HTERT RPE-1 (cell line): ENCODE data around the gene MYLK2.

Experiments used
- in situ Hi-C: fragments of 300-500 bp; cut with MboI; formaldehyde crosslinking; loops from 4 replicates; pipeline ENCODE4 v1.14.3; 2020; ENCODE audit warnings: low sequenced_read_pairs

MYLK2 gene

GRCh38 chr20:31833931-31834521 lies 14.9 kb downstream of the MYLK2 start:
- in situ Hi-C loops: no loop called here

DNA sequence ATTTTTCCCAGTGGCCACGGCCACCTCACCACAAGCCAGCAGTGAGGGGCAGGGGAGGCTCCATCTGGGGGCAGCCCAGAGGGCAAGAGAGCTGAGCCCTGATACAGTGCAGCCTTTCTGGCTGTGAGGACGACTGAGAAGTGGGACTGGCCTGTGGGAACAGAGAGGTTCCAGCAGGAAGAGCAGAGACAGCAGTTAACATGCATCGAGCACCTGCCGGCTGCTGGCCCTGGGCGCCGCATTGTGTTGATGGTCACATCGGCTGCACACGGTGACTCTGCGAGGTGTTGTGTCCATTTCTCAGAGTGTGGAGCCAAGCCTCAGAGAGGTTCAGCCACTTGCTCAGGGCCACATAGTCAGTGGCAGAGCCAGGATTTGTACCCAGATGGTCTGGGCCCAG lies 16.4 kb downstream of the MYLK2 start:
- in situ Hi-C loops: no loop called here

GRCh38 chr20:31835977-31836852 lies 17.1 kb downstream of the MYLK2 start:
- in situ Hi-C loops: no loop called here

DNA sequence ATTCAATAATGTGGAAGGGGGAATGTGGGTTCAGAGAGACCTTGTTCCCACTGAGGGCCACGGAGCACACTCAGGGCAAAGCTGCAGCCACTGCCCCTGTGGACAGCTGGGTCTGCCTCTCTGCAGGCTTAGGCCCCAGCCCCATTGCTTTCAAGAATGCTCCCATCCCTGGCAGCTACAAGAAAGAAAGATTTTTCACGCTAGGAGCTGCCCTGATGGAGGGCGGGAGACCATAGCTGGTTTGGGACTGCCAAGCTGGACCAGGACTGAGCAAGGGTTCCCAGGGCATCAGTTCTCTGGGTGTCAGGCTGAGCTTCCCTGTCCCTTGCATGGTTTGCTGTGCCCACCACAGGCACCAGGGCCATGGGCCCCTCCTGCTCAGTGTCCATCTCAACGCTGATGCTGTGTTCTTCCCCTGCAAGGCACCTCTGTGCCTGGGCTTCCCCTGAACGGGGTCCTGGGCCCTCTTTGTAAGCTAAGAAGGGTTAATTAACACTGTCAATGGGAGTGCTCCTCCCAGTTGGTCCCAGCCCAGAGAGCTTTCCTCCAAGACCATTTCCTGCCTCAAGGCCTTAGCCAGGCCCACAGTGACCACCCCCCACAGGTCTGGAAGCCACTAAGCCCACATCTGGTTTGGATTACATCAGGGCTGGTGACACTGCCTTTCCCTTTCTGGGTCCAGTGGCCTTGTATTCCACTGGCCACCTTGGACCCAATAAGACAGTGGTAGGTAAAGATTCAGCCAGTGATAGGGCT lies 17.9 kb downstream of the MYLK2 start:
- in situ Hi-C loops: no loop called here

DNA sequence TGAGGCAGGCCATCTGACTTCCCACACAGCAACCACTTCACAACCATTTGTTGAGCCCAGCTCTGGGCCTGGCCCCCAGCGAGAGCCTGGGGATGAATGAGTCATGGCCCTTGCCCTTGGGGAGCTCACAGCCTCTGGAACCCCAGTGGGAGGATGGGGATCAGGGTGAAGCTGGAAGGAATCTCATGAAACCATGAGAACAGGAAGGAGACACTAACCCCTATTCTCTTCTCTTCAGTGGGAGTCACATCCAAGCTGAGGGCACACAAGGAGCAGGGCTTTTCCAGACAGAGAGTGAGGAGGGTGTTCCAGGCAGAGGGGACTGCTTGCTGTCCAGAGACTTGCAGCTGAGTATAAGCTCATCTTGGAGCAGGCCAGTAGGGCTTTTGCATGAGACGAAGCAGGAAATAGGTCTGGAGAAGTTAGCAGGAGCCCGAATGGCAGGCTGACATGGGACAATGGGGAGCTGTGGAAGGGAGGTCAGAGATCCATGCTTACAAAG lies 18.8 kb downstream of the MYLK2 start:
- in situ Hi-C loops: no loop called here

GRCh38 chr20:31838646-31839292 lies 19.6 kb downstream of the MYLK2 start:
- in situ Hi-C loops: no loop called here

DNA sequence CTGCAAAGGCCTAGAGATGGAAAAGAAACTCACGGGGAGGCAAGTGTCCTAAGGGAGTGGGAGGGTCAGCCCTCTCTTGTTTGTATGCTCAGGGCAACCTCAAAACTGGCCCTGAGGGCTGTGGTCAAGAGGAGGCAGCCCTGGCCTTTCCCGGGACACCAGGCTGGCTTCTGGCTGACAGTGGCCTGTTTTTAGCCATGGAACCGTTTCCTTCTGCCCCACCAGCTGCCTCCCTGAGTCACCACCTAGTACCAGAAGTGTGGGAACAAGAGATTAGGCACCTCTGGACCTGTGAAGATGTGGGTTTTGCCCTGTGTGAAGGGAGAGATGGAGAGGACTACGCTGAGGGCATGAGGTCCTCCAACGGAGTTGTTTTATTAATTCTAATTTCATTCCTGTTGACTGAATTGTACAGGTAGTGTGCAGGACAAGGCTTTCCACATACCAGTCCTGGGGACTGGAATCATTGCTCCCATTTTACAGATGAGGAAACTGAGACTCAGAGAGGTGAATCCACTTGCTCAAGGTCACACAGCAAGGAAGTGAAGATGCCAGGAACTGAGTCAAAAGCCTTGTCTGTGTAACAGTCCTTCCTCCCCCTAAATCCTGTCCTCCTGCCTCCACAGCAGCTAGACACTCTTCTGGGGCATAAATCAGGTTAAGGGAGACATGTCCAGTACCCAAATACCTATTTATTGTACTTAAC lies 20.8 kb downstream of the MYLK2 start:
- in situ Hi-C loops: no loop called here

DNA sequence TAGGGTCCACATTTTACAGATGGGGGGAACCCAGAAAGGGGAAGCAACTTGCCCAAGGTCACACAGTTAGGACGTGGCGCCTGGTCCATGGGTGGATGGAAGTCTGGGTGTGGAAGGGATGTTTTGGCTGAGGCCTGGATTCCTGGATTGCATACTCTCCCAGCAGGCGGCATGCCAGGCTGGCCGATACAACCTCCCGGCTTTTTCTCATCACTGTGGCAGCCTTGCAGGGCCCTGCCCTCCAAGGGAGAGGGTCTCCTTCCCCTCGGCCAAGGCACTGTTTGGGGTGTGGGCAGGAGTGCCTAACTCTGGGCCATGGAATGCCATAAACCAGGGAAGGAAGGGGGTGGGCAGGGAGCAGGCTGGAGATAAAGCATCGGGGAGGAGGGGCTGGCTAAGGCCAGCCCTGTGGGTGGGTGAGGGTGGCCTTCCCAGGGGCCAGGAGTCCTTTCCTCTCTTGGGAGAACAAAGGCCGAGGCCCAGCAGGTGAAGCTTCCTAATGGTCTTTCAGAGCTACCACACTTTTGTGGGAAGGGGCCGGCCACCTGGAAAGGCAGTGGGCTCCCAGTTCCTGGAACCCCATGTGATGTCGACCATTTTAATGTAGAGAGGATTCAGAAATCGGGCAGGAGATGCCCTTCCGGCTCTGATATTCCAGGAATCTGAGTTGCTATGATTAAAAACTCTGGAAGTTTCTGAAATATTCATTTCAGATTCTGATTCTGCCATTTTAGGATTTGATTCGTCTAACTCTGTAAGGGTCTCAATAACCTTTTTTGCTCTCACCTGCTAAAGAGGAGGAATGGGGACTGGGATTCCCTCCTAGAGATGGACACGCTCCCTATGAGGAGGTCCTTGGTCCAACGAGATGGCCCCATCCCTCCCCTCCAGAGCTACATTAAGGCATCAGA lies 22.0 kb downstream of the MYLK2 start:
- in situ Hi-C loops: no loop called here

GRCh38 chr20:31841928-31842327 lies 22.8 kb downstream of the MYLK2 start:
- in situ Hi-C loops: no loop called here

DNA sequence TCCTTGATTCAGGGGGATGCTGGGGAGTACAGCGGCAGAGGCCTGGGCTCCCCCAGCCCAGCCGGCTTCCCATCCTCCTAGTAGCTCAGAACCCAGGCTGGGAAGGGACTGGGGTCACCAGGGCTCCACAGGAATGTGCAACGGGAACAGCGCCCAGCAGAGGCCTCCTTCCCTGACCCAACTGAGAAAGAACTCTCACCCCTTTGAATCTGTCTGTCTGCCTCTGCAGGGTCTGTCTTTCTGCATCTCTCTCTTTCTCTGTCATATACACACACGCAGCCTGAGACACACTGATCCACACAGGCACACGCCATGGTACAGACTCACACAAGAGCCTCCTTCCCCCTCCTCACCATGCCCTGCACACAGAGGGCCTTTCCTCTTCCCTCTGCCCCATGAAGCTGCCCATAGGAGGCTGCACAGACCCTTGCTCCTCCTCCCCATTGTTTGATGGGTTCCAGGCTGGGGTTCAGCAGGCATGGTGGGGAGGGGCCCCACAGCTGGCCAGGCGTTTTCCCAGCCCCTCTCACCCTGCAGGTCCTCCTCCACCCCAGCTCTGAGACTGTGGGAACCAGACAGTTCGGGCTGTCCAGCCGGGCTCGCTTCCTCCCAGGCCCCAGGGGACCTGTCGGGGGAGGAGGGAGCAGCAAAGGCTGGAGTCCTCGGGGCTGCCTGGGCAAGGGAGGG lies 23.5 kb downstream of the MYLK2 start:
- in situ Hi-C loops: no loop called here

DNA sequence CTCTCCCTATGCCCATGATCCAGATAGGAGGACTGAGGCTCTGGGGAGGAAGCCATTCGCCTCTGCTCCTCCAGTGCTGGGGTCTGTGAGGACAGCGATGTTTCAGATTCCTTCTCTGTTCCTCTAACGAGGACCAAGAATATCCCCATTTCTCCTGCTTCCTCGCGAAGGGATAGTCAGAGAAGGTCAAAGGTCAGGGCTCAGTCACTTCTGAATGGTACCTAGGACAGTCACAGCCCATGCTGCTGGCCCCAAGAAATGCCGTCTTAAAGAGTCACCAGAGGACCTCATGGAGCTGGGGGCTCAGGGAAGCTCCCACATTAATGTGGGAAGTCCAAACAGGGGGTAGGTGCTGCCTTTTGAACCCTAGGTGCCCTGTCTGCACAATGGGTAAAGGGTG lies 24.1 kb downstream of the MYLK2 start:
- in situ Hi-C loops: no loop called here

- in situ Hi-C loops: no loop called here
These were observed 24.7 kb downstream of the MYLK2 start for GRCh38 chr20:31843881-31844280.

DNA sequence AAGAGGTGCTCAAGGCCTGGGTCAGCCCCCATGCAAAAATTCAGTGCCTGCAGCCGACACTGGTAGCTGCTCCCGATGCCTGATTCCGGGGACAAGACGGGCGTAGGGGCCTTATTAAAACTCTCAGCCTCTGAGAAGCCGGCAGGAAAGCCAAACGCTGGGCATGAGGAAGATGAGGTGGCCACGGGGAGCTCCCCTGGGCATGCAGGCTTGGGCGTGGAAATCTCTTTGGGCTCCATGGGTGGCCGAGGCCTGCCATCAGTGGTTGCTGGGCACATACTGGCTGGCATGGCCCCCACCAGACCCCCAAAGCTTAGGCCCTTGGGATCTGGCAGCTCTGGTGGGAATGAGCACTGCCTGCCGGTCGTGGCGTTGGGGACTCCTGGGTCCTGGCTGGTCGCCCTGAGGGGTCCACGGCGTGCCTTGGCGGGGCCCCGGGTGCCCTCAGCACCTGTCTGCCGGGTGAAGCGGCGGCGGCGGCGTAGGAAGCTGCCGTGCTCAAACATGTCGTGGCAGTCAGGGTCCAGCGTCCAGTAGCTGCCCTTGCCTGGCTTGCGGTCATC lies 25.7 kb downstream of the MYLK2 start:
- in situ Hi-C loops: no loop called here

GRCh38 chr20:31845300-31845863 lies 26.2 kb downstream of the MYLK2 start, which contains the start of gene FOXS1:
TSS of gene FOXS1 (minus strand) at chr20:31845604. CDS start at chr20:31845542, 62 bp downstream.
- in situ Hi-C loops: no loop called here

DNA sequence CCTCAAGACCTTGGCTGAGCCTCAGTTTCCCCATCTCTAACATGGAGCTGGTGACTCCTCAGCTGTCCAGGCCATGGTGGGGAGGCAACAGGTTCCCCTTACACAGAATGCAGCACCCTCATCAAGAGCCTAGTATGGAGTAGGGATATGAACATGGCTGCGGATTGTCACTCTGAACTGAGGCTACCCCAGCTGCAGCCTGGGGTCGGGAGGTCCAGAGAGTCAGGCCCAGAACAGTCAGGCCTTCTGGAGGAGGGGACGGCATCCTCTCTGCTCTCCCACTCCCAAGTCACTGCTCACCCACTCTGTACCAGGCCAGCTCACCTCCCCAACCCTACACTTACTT lies 27.6 kb downstream of the MYLK2 start:
- in situ Hi-C loops: no loop called here

- in situ Hi-C loops: no loop called here
These were observed 29.2 kb downstream of the MYLK2 start for GRCh38 chr20:31848088-31848999.

- in situ Hi-C loops: no loop called here
These were observed 30.3 kb downstream of the MYLK2 start for GRCh38 chr20:31849306-31849930.
